HEK293 (cell line): ENCODE measurements around the gene G3BP2.
A peak's percentile ranks its signal among the peaks of the same experiment; 100 is the strongest.

Source experiments
- EGR2 ChIP-seq: fragments of 450-650 bp; formaldehyde crosslinking; IDR thresholded peaks from 2 replicates; pipeline ENCODE4 v1.5.1; 2016; ENCODE audit warnings: low read depth, missing biosample characterization, missing genetic modification characterization
- FEZF1 ChIP-seq: fragments of 450-650 bp; formaldehyde crosslinking; IDR thresholded peaks from 2 replicates; pipeline ENCODE4 v1.5.1; 2016; ENCODE audit warnings: missing biosample characterization, missing genetic modification characterization
- KLF10 ChIP-seq: fragments of 450-650 bp; IDR thresholded peaks from 2 replicates; pipeline ENCODE4 v1.5.1; 2018; ENCODE audit warnings: missing biosample characterization, mild to moderate bottlenecking, missing genetic modification characterization
- PRDM1 ChIP-seq: fragments of 450-650 bp; formaldehyde crosslinking; IDR thresholded peaks from 2 replicates; pipeline ENCODE4; 2016; ENCODE audit warnings: missing biosample characterization, missing genetic modification characterization
- SALL2 ChIP-seq: fragments of 450-650 bp; formaldehyde crosslinking; IDR thresholded peaks from 2 replicates; pipeline ENCODE4 v1.5.0; 2017; ENCODE audit warnings: missing biosample characterization, mild to moderate bottlenecking, missing genetic modification characterization, borderline replicate concordance
- SCRT1 ChIP-seq: fragments of 450-650 bp; formaldehyde crosslinking; IDR thresholded peaks from 2 replicates; pipeline ENCODE4 v1.5.1; 2016; ENCODE audit warnings: missing biosample characterization, missing genetic modification characterization, borderline replicate concordance
- SCRT2 ChIP-seq: fragments of 450-650 bp; formaldehyde crosslinking; IDR thresholded peaks from 2 replicates; pipeline ENCODE4 v1.5.1; 2016; ENCODE audit warnings: missing biosample characterization, missing genetic modification characterization
- ZBTB48 ChIP-seq: fragments of 450-650 bp; formaldehyde crosslinking; IDR thresholded peaks from 2 replicates; pipeline ENCODE4 v1.5.1; 2016; ENCODE audit warnings: missing biosample characterization, missing genetic modification characterization
- ZFP37 ChIP-seq: fragments of 450-650 bp; formaldehyde crosslinking; IDR thresholded peaks from 2 replicates; pipeline ENCODE4 v1.5.1; 2016; ENCODE audit warnings: missing biosample characterization, missing genetic modification characterization
- ZNF133 ChIP-seq: fragments of 450-650 bp; formaldehyde crosslinking; IDR thresholded peaks from 2 replicates; pipeline ENCODE4 v1.5.1; 2016; ENCODE audit warnings: missing biosample characterization, missing genetic modification characterization
- ZNF174 ChIP-seq: fragments of 450-650 bp; formaldehyde crosslinking; IDR thresholded peaks from 2 replicates; pipeline ENCODE4 v1.5.0; 2017; ENCODE audit warnings: missing biosample characterization, mild to moderate bottlenecking, missing genetic modification characterization
- ZNF2 ChIP-seq: fragments of 450-650 bp; formaldehyde crosslinking; IDR thresholded peaks from 2 replicates; pipeline ENCODE4 v1.5.1; 2016; ENCODE audit warnings: missing biosample characterization, missing genetic modification characterization
- ZNF561 ChIP-seq: fragments of 450-650 bp; IDR thresholded peaks from 2 replicates; pipeline ENCODE4 v1.5.1; 2018; ENCODE audit warnings: missing biosample characterization, missing genetic modification characterization, borderline replicate concordance
- ZNF585B ChIP-seq: fragments of 450-650 bp; formaldehyde crosslinking; IDR thresholded peaks from 2 replicates; pipeline ENCODE4 v1.5.1; 2016; ENCODE audit warnings: missing biosample characterization, missing genetic modification characterization
- ZNF629 ChIP-seq: fragments of 450-650 bp; formaldehyde crosslinking; IDR thresholded peaks from 2 replicates; pipeline ENCODE4 v1.5.1; 2017; ENCODE audit warnings: missing biosample characterization, missing genetic modification characterization
- ZNF660 ChIP-seq: fragments of 450-650 bp; IDR thresholded peaks from 2 replicates; pipeline ENCODE4 v1.5.1; 2018; ENCODE audit warnings: missing biosample characterization, mild to moderate bottlenecking, missing genetic modification characterization
- ZNF707 ChIP-seq: fragments of 450-650 bp; formaldehyde crosslinking; IDR thresholded peaks from 2 replicates; pipeline ENCODE4 v1.5.1; 2016; ENCODE audit warnings: missing biosample characterization, missing genetic modification characterization
- ZNF785 ChIP-seq: fragments of 450-650 bp; formaldehyde crosslinking; IDR thresholded peaks from 2 replicates; pipeline ENCODE4 v1.5.1; 2016; ENCODE audit warnings: missing biosample characterization, missing genetic modification characterization
- ZXDB ChIP-seq: fragments of 450-650 bp; formaldehyde crosslinking; IDR thresholded peaks from 2 replicates; pipeline ENCODE4 v1.5.1; 2016; ENCODE audit warnings: missing biosample characterization, missing genetic modification characterization
- TF ChIP-seq, protein P1 (sequence below): sonication (generic); formaldehyde crosslinking; IDR thresholded peaks from 2 replicates; pipeline ENCODE4 v1.8.1; 2022; ENCODE audit warnings: mild to moderate bottlenecking, moderate library complexity, missing genetic modification reagents
- TF ChIP-seq, protein P2 (sequence below): fragments of 450-650 bp; formaldehyde crosslinking; IDR thresholded peaks from 2 replicates; pipeline ENCODE4 v1.5.1; 2016; ENCODE audit warnings: missing biosample characterization, missing genetic modification characterization
- TF ChIP-seq, protein P3 (sequence below): fragments of 450-650 bp; formaldehyde crosslinking; IDR thresholded peaks from 2 replicates; pipeline ENCODE4 v1.5.1; 2017; ENCODE audit warnings: missing biosample characterization, missing genetic modification characterization
- TF ChIP-seq, protein P4 (sequence below): fragments of 450-650 bp; formaldehyde crosslinking; IDR thresholded peaks from 2 replicates; pipeline ENCODE4 v1.5.1; 2016; ENCODE audit warnings: missing biosample characterization, missing genetic modification characterization
- TF ChIP-seq, protein P5 (sequence below): fragments of 450-650 bp; formaldehyde crosslinking; IDR thresholded peaks from 2 replicates; pipeline ENCODE4 v1.5.1; 2016; ENCODE audit warnings: missing biosample characterization, missing genetic modification characterization

G3BP2 gene

DNA sequence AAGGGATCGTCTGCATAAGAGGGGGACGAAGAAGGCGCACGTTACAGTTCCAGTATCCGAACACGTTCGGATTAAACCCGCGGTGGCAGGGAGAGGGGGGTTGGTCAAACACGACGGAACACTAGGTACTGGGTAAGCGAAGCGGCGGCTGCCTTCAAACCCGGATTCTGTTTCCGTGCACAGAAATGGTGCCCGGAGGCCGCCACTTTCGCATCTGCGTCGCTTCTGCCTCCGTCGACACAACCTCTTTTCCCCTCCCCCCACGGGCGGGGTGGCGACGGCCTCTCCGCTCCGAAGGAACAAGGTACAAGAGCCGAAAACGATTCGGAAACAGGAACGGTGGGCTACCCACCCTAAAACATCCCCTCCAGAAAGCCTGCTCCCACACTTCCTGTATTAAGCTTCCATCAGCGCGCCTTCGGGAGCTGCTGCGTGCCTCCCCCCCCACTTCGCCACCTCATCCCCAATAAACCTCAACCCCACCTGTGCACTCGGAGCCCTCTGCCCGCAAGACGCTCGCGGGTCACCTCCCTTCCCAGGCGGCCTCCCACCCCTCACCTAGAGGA lies 667 bp downstream of the G3BP2 start (continued):
- TF ChIP-seq PRDM1 (tag by site-specific recombination) (0 out of 2 replicates have a peak, but pooled peaks have one; percentile 20), ZNF785 (no peak), ZNF174 (tag by site-specific recombination) (no peak), EGR2 (tag by site-specific recombination) (no peak), ZNF585B (0 out of 2 replicates have a peak, but pooled peaks have one; percentile 4), FEZF1 (no peak), ZNF629 (tag by site-specific recombination) (no peak), ZXDB (tag by site-specific recombination) (no peak), ZFP37 (0 out of 2 replicates have a peak, but pooled peaks have one; percentile 65), ZNF707 (no peak), SALL2 (tag by site-specific recombination) (no peak), SCRT2 (tag by site-specific recombination) (peak; percentile 71), ZNF561 (tag by site-specific recombination) (no peak), ZNF133 (tag by site-specific recombination) (no peak), ZBTB48 (peak; percentile 89), SCRT1 (peak; percentile 68), ZNF2 (tag by site-specific recombination) (0 out of 2 replicates have a peak, but pooled peaks have one; percentile 51), ZNF660 (tag by site-specific recombination) (0 out of 2 replicates have a peak, but pooled peaks have one; percentile 16), KLF10 (tag by site-specific recombination) (no peak)
- TF ChIP-seq, protein P1, sequence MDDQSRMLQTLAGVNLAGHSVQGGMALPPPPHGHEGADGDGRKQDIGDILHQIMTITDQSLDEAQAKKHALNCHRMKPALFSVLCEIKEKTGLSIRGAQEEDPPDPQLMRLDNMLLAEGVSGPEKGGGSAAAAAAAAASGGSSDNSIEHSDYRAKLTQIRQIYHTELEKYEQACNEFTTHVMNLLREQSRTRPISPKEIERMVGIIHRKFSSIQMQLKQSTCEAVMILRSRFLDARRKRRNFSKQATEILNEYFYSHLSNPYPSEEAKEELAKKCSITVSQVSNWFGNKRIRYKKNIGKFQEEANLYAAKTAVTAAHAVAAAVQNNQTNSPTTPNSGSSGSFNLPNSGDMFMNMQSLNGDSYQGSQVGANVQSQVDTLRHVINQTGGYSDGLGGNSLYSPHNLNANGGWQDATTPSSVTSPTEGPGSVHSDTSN (CRISPR knock-in tag): no peak
- TF ChIP-seq, protein P2, sequence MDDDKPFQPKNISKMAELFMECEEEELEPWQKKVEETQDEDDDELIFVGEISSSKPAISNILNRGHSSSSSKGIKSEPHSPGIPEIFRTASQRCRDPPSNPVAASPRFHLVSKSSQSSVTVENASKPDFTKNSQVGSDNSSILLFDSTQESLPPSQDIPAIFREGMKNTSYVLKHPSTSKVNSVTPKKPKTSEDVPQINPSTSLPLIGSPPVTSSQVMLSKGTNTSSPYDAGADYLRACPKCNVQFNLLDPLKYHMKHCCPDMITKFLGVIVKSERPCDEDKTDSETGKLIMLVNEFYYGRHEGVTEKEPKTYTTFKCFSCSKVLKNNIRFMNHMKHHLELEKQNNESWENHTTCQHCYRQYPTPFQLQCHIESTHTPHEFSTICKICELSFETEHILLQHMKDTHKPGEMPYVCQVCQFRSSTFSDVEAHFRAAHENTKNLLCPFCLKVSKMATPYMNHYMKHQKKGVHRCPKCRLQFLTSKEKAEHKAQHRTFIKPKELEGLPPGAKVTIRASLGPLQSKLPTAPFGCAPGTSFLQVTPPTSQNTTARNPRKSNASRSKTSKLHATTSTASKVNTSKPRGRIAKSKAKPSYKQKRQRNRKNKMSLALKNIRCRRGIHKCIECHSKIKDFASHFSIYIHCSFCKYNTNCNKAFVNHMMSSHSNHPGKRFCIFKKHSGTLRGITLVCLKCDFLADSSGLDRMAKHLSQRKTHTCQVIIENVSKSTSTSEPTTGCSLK (tag by site-specific recombination): no peak
- TF ChIP-seq, protein P3, sequence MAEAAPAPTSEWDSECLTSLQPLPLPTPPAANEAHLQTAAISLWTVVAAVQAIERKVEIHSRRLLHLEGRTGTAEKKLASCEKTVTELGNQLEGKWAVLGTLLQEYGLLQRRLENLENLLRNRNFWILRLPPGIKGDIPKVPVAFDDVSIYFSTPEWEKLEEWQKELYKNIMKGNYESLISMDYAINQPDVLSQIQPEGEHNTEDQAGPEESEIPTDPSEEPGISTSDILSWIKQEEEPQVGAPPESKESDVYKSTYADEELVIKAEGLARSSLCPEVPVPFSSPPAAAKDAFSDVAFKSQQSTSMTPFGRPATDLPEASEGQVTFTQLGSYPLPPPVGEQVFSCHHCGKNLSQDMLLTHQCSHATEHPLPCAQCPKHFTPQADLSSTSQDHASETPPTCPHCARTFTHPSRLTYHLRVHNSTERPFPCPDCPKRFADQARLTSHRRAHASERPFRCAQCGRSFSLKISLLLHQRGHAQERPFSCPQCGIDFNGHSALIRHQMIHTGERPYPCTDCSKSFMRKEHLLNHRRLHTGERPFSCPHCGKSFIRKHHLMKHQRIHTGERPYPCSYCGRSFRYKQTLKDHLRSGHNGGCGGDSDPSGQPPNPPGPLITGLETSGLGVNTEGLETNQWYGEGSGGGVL (tag by site-specific recombination): peak; percentile 67
- TF ChIP-seq, protein P4, sequence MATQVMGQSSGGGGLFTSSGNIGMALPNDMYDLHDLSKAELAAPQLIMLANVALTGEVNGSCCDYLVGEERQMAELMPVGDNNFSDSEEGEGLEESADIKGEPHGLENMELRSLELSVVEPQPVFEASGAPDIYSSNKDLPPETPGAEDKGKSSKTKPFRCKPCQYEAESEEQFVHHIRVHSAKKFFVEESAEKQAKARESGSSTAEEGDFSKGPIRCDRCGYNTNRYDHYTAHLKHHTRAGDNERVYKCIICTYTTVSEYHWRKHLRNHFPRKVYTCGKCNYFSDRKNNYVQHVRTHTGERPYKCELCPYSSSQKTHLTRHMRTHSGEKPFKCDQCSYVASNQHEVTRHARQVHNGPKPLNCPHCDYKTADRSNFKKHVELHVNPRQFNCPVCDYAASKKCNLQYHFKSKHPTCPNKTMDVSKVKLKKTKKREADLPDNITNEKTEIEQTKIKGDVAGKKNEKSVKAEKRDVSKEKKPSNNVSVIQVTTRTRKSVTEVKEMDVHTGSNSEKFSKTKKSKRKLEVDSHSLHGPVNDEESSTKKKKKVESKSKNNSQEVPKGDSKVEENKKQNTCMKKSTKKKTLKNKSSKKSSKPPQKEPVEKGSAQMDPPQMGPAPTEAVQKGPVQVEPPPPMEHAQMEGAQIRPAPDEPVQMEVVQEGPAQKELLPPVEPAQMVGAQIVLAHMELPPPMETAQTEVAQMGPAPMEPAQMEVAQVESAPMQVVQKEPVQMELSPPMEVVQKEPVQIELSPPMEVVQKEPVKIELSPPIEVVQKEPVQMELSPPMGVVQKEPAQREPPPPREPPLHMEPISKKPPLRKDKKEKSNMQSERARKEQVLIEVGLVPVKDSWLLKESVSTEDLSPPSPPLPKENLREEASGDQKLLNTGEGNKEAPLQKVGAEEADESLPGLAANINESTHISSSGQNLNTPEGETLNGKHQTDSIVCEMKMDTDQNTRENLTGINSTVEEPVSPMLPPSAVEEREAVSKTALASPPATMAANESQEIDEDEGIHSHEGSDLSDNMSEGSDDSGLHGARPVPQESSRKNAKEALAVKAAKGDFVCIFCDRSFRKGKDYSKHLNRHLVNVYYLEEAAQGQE (tag by site-specific recombination): no peak
- TF ChIP-seq, protein P5, sequence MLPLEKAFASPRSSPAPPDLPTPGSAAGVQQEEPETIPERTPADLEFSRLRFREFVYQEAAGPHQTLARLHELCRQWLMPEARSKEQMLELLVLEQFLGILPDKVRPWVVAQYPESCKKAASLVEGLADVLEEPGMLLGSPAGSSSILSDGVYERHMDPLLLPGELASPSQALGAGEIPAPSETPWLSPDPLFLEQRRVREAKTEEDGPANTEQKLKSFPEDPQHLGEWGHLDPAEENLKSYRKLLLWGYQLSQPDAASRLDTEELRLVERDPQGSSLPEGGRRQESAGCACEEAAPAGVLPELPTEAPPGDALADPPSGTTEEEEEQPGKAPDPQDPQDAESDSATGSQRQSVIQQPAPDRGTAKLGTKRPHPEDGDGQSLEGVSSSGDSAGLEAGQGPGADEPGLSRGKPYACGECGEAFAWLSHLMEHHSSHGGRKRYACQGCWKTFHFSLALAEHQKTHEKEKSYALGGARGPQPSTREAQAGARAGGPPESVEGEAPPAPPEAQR (tag by site-specific recombination): no peak
